WTC11 (cell line): ENCODE data around the gene IL17RE. TPM values are rescaled to one million over a fixed set of nuclear protein-coding genes. Genes with fewer than 3 reads are reported as not detected.

Source experiments
- ATAC-seq: fragments of 200-7000 bp; cut with Tn5 transposase; 2 replicates; pipeline ENCODE4 v1.10.0; 2021; ENCODE audit warnings: mild to moderate bottlenecking, moderate library complexity
- CTCF ChIA-PET: fragments of 300-600 bp; sonication (Branson Sonifier 250); formaldehyde crosslinking; loops from one replicate; lab custom pipeline; 2021; ENCODE audit warnings: antibody characterized with exemption; lab: Charles Lee
- POLR2A ChIA-PET: fragments of 350-600 bp; sonication (Branson Sonifier 250); formaldehyde crosslinking; loops from one replicate; lab custom pipeline; 2021; ENCODE audit warnings: antibody characterized with exemption; lab: Charles Lee
- DNase-seq: peaks from one replicate; pipeline ENCODE4 v3.0.0; 2021; ENCODE audit warnings: low spot score
- H3K27ac Mint-ChIP-seq: 2 replicates; pipeline ENCODE4 v1.8.0; 2021; ENCODE audit warnings: mixed read lengths
- H3K27me3 Mint-ChIP-seq: 2 replicates; pipeline ENCODE4 v1.8.0; 2021; ENCODE audit warnings: low read depth, mild to moderate bottlenecking, moderate library complexity, mixed read lengths
- H3K36me3 Mint-ChIP-seq: 2 replicates; pipeline ENCODE4 v1.8.0; 2021; ENCODE audit warnings: mixed read lengths
- H3K4me1 Mint-ChIP-seq: 2 replicates; pipeline ENCODE4 v1.8.0; 2022; ENCODE audit warnings: mixed read lengths
- H3K4me3 Mint-ChIP-seq: 2 replicates; pipeline ENCODE4 v1.8.0; 2021; ENCODE audit warnings: mild to moderate bottlenecking, moderate library complexity, mixed read lengths
- H3K9me3 Mint-ChIP-seq: 2 replicates; pipeline ENCODE4 v1.8.0; 2021; ENCODE audit warnings: mixed read lengths
- ATF1 ChIP-seq: sonication (generic); formaldehyde crosslinking; IDR thresholded peaks from 2 replicates; pipeline ENCODE4 v1.8.1; 2023; ENCODE audit warnings: mild to moderate bottlenecking, moderate library complexity, missing genetic modification reagents
- ATF3 ChIP-seq: sonication (generic); formaldehyde crosslinking; conservative IDR thresholded peaks from 2 replicates; pipeline ENCODE4 v1.8.1; 2022; ENCODE audit warnings: mild to moderate bottlenecking, missing genetic modification reagents
- E2F1 ChIP-seq: sonication (generic); formaldehyde crosslinking; IDR thresholded peaks from 2 replicates; pipeline ENCODE4 v1.8.0; 2022; ENCODE audit warnings: mild to moderate bottlenecking, missing genetic modification reagents
- EMX1 ChIP-seq: fragments of 250-450 bp; sonication (Bioruptor Pico); IDR thresholded peaks from 2 replicates; pipeline ENCODE4 v1.8.0; 2021; ENCODE audit warnings: mild to moderate bottlenecking
- ETV6 ChIP-seq: sonication (generic); formaldehyde crosslinking; IDR thresholded peaks from 2 replicates; pipeline ENCODE4 v1.8.1; 2022; ENCODE audit warnings: mild to moderate bottlenecking, missing genetic modification reagents
- IRF2 ChIP-seq: sonication (generic); formaldehyde crosslinking; IDR thresholded peaks from 2 replicates; pipeline ENCODE4 v1.8.0; 2022; ENCODE audit warnings: low read depth, missing genetic modification reagents, borderline replicate concordance
- JAZF1 ChIP-seq: fragments of 250-450 bp; sonication (Bioruptor Pico); IDR thresholded peaks from 2 replicates; pipeline ENCODE4 v1.9.0; 2021; ENCODE audit warnings: moderate library complexity, mild to moderate bottlenecking, inconsistent platforms
- MAX ChIP-seq: sonication (generic); formaldehyde crosslinking; IDR thresholded peaks from 2 replicates; pipeline ENCODE4 v1.8.0; 2022; ENCODE audit warnings: mild to moderate bottlenecking, missing genetic modification reagents
- NFATC4 ChIP-seq: fragments of 250-450 bp; sonication (Bioruptor Pico); IDR thresholded peaks from 2 replicates; pipeline ENCODE4 v1.9.0; 2021; ENCODE audit warnings: mild to moderate bottlenecking
- OVOL2 ChIP-seq: fragments of 250-450 bp; sonication (Bioruptor Pico); IDR thresholded peaks from 2 replicates; pipeline ENCODE4 v1.9.0; 2021; ENCODE audit warnings: mild to moderate bottlenecking, borderline replicate concordance
- PRRX2 ChIP-seq: fragments of 250-450 bp; sonication (Bioruptor Pico); IDR thresholded peaks from 2 replicates; pipeline ENCODE4 v1.8.0; 2021; ENCODE audit warnings: mild to moderate bottlenecking
- RELA ChIP-seq: sonication (generic); formaldehyde crosslinking; IDR thresholded peaks from 2 replicates; pipeline ENCODE4 v1.8.1; 2022; ENCODE audit warnings: missing genetic modification reagents, mild to moderate bottlenecking, borderline replicate concordance
- SP1 ChIP-seq: sonication (generic); formaldehyde crosslinking; conservative IDR thresholded peaks from 2 replicates; pipeline ENCODE4 v1.8.1; 2022; ENCODE audit warnings: missing genetic modification reagents
- USF2 ChIP-seq: sonication (generic); formaldehyde crosslinking; IDR thresholded peaks from 2 replicates; pipeline ENCODE4 v1.8.1; 2023; ENCODE audit warnings: mild to moderate bottlenecking, missing genetic modification reagents, moderate library complexity
- ZNF121 ChIP-seq: sonication (generic); formaldehyde crosslinking; IDR thresholded peaks from 2 replicates; pipeline ENCODE4 v1.8.0; 2023; ENCODE audit warnings: missing genetic modification reagents
- ZNF396 ChIP-seq: fragments of 250-450 bp; sonication (Bioruptor Pico); IDR thresholded peaks from 2 replicates; pipeline ENCODE4 v1.8.0; 2021; ENCODE audit warnings: mild to moderate bottlenecking, moderate library complexity, borderline replicate concordance
- total RNA-seq: library from RNA; stranded (reverse); gene quantifications from 3 replicates; pipeline ENCODE4 v1.2.3, GENCODE V29; 2021
- TF ChIP-seq, protein P1 (sequence below): sonication (generic); formaldehyde crosslinking; IDR thresholded peaks from 2 replicates; pipeline ENCODE4 v1.8.1; 2023; ENCODE audit warnings: mild to moderate bottlenecking, moderate library complexity, missing genetic modification reagents
- TF ChIP-seq, protein P2 (sequence below): sonication (generic); formaldehyde crosslinking; IDR thresholded peaks from 2 replicates; pipeline ENCODE4 v1.8.0; 2022; ENCODE audit warnings: missing genetic modification reagents

IL17RE gene
- total RNA-seq, 1 experiment from 2014 or later: 4.2 TPM

DNA sequence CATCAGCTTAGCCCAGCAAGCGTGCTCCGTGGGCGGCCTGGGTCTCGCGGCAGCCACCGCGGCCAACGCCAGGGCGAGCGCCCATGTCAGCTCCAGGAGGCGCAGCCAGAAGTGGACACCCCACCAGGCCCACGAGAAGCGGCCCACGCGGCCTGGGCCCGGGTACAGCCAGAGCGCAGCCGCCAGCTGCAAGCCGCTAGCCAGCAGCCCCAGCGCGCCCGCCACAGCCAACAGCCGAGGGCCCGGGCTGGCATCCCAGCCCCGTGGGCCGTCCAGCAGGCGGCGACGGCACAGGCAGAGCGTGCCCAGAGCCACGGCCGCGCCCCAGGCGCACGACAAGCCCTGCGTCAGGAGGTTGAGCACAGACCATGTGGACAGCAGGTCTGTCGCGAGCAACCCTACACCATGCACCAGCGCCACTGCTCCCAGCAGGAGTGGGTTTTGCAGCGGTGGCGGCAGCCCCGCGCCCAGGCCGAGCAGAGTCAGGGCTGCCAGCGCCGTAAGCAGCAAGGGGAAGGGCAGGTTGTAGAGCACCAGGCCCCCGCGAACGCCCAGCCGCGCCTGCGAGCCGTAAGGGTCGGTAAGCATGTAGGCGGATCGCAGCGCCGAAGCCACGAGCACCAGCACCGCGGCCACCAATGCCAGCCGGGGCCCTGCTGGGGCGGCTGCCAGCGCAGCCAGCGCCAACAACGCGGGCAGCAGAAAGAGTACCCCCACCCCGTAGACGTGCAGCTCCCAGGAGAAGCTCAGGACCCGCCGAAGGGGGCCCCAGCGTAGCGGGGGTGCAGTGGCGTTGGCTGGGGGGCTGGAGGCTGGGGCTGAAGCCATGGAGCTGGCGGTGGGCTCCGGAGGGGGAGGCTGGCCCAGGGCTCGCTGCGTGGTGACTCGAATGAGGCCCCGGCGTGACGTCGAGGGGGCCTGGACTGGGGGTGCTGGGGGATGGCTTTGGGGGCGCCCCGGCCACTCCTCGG, 44.7 kb downstream of the IL17RE start (continued):
- TF ChIP-seq MAX (CRISPR knock-in tag) (peak; percentile 81), USF2 (peak; percentile 55; the same call in 1 of the 2 replicates), ZNF121 (CRISPR knock-in tag) (no peak)

DNA sequence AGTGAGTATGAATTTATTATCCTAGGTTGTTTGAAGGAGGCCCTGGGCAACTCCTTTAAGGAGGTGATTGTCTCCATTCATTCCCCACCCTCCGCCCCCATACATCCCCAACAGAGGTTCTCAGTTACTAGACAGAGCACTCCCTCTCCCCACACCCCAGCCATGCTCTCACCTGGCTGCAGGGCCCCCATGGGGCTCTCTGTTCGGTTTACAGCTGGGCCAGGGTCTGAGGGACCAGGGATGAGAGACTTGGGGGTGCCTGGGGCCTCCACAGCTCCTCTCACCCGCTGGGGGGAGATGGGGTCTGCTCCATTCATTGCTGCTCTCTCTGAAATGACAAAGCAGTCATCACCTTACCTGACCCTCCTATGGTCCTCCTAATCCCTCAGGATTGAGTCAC, 45.9 kb downstream of the IL17RE start:
- no peak overlapping the region; the same call in 1 of the 2 replicates for H3K4me3 Mint-ChIP-seq
- H3K27ac Mint-ChIP-seq: no peak overlapping the region
- CTCF ChIA-PET: interaction anchor here (4.5 kb wide), 1 partner anchor 16 kb away, joined by 143 read pairs; the partner anchor contains the start of gene CRELD1
- POLR2A ChIA-PET: no interaction called here
- DNase-seq: no peak
- H3K9me3 Mint-ChIP-seq: no peaks in the 10 kb centered on the region
- TF ChIP-seq OVOL2 (CRISPR knock-in tag) (no peak), PRRX2 (no peak), SP1 (no peak)
- H3K4me1 Mint-ChIP-seq: peaks cover 6% of the 10 kb centered on the region
- no peak for ATAC-seq
- H3K27me3 Mint-ChIP-seq: peaks cover 13% of the 10 kb centered on the region
- peaks cover 3% of the 10 kb centered on the region; the same call in 1 of the 2 replicates for H3K36me3 Mint-ChIP-seq

- POLR2A ChIA-PET: no interaction called here
- no peak for ATAC-seq
- Mint-ChIP-seq H3K9me3 (no peaks in the 10 kb centered on the region), H3K4me1 (peaks cover 7% of the 10 kb centered on the region), H3K36me3 (peaks cover 3% of the 10 kb centered on the region; the same call in 1 of the 2 replicates), H3K4me3 (no peak overlapping the region), H3K27ac (no peak overlapping the region), H3K27me3 (peaks cover 14% of the 10 kb centered on the region)
- CTCF ChIA-PET: interaction anchor here (4.5 kb wide), 1 partner anchor 16 kb away, joined by 143 read pairs; the partner anchor contains the start of gene CRELD1
- no peak for DNase-seq
- TF ChIP-seq NFATC4 (no peak), ATF1 (CRISPR knock-in tag) (no peak)
- TF ChIP-seq, all 79 proteins: peak for 0
Observed at GRCh38 chr3:9949115-9949514, 46.5 kb downstream of the IL17RE start.

GRCh38 chr3:9949626-9950025, 47.0 kb downstream of the IL17RE start:
- CTCF ChIA-PET: interaction anchor here (4.5 kb wide), 1 partner anchor 17 kb away, joined by 143 read pairs; the partner anchor contains the start of gene CRELD1
- Mint-ChIP-seq H3K4me3 (no peak overlapping the region), H3K27ac (no peak overlapping the region), H3K4me1 (peaks cover 12% of the 10 kb centered on the region), H3K9me3 (no peaks in the 10 kb centered on the region), H3K27me3 (peaks cover 19% of the 10 kb centered on the region), H3K36me3 (peaks cover 3% of the 10 kb centered on the region; the same call in 1 of the 2 replicates)
- ATAC-seq: no peak
- POLR2A ChIA-PET: no interaction called here
- no peak for DNase-seq
- TF ChIP-seq NFATC4 (no peak), E2F1 (CRISPR knock-in tag) (no peak), ETV6 (CRISPR knock-in tag) (no peak), ATF3 (CRISPR knock-in tag) (no peak), RELA (CRISPR knock-in tag) (no peak), JAZF1 (CRISPR knock-in tag) (no peak), IRF2 (no peak), ZNF396 (no peak), EMX1 (CRISPR knock-in tag) (no peak)
- TF ChIP-seq, protein P1, sequence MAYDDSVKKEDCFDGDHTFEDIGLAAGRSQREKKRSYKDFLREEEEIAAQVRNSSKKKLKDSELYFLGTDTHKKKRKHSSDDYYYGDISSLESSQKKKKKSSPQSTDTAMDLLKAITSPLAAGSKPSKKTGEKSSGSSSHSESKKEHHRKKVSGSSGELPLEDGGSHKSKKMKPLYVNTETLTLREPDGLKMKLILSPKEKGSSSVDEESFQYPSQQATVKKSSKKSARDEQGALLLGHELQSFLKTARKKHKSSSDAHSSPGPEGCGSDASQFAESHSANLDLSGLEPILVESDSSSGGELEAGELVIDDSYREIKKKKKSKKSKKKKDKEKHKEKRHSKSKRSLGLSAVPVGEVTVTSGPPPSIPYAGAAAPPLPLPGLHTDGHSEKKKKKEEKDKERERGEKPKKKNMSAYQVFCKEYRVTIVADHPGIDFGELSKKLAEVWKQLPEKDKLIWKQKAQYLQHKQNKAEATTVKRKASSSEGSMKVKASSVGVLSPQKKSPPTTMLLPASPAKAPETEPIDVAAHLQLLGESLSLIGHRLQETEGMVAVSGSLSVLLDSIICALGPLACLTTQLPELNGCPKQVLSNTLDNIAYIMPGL (CRISPR knock-in tag): no peak
- TF ChIP-seq, protein P2, sequence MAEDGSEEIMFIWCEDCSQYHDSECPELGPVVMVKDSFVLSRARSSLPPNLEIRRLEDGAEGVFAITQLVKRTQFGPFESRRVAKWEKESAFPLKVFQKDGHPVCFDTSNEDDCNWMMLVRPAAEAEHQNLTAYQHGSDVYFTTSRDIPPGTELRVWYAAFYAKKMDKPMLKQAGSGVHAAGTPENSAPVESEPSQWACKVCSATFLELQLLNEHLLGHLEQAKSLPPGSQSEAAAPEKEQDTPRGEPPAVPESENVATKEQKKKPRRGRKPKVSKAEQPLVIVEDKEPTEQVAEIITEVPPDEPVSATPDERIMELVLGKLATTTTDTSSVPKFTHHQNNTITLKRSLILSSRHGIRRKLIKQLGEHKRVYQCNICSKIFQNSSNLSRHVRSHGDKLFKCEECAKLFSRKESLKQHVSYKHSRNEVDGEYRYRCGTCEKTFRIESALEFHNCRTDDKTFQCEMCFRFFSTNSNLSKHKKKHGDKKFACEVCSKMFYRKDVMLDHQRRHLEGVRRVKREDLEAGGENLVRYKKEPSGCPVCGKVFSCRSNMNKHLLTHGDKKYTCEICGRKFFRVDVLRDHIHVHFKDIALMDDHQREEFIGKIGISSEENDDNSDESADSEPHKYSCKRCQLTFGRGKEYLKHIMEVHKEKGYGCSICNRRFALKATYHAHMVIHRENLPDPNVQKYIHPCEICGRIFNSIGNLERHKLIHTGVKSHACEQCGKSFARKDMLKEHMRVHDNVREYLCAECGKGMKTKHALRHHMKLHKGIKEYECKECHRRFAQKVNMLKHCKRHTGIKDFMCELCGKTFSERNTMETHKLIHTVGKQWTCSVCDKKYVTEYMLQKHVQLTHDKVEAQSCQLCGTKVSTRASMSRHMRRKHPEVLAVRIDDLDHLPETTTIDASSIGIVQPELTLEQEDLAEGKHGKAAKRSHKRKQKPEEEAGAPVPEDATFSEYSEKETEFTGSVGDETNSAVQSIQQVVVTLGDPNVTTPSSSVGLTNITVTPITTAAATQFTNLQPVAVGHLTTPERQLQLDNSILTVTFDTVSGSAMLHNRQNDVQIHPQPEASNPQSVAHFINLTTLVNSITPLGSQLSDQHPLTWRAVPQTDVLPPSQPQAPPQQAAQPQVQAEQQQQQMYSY: no peak
